ENCODE results near the gene FIP1L1.

Gene FIP1L1

GRCh38 chr4:53501561-53501960 lies 124.1 kb downstream of the FIP1L1 start:
- DNase-seq (ENCODE audit: low read depth) = no peak

- no peak for DNase-seq (ENCODE audit: low read depth)
These were observed 124.7 kb downstream of the FIP1L1 start for GRCh38 chr4:53502094-53502493.

GRCh38 chr4:53505947-53506346 lies 128.5 kb downstream of the FIP1L1 start:
- DNase-seq (ENCODE audit: low read depth) = no peak

- DNase-seq (ENCODE audit: low read depth) = no peak
These were observed 129.6 kb downstream of the FIP1L1 start for GRCh38 chr4:53507058-53507457.

- DNase-seq (ENCODE audit: low read depth) = no peak
These were observed 130.3 kb downstream of the FIP1L1 start for GRCh38 chr4:53507671-53508286.

GRCh38 chr4:53508446-53508845 lies 131.0 kb downstream of the FIP1L1 start:
- DNase-seq (ENCODE audit: low read depth) = no peak

GRCh38 chr4:53510321-53510720 lies 132.9 kb downstream of the FIP1L1 start:
- DNase-seq (ENCODE audit: low read depth) = no peak
